Activated T-cell treated with anti-CD3 and anti-CD28 coated beads, Interleukin-2, amount 50 U/mL, for 1 hour (primary cell): ENCODE results near the gene SLC6A8.

Experiments used
- DNase-seq: peaks from one replicate; pipeline ENCODE4 v3.0.0-alpha.2; 2020

Gene SLC6A8

GRCh38 chrX:153648358-153649177, 39.2 kb upstream of the SLC6A8 start:
- peak; percentile 16 for DNase-seq

GRCh38 chrX:153649178-153649914, 38.4 kb upstream of the SLC6A8 start:
- DNase-seq: peak; percentile 37

- DNase-seq: peak; percentile 8
These were observed 37.6 kb upstream of the SLC6A8 start for GRCh38 chrX:153649915-153650782.

- peak; percentile 3 for DNase-seq
These were observed 36.8 kb upstream of the SLC6A8 start for GRCh38 chrX:153650959-153651358.

GRCh38 chrX:153651540-153652079, 36.1 kb upstream of the SLC6A8 start:
- DNase-seq: peak; percentile 12

GRCh38 chrX:153653556-153653955, 34.2 kb upstream of the SLC6A8 start:
- DNase-seq: no peak

- no peak for DNase-seq
These were observed 30.6 kb upstream of the SLC6A8 start for GRCh38 chrX:153657161-153657560.

GRCh38 chrX:153659268-153659667, 28.5 kb upstream of the SLC6A8 start:
- no peak for DNase-seq

- peak; percentile 69 for DNase-seq
These were observed 25.5 kb upstream of the SLC6A8 start for GRCh38 chrX:153662266-153662665.

GRCh38 chrX:153665726-153666306, 21.9 kb upstream of the SLC6A8 start:
- no peak for DNase-seq

- no peak for DNase-seq
These were observed 20.3 kb upstream of the SLC6A8 start for GRCh38 chrX:153667281-153667955.

- peak; percentile 82 for DNase-seq
These were observed 19.8 kb upstream of the SLC6A8 start for GRCh38 chrX:153667956-153668396.

GRCh38 chrX:153668423-153669173, 19.1 kb upstream of the SLC6A8 start:
- no peak for DNase-seq

- DNase-seq: peak; percentile 62
These were observed 18.4 kb upstream of the SLC6A8 start for GRCh38 chrX:153669174-153669890.

GRCh38 chrX:153669901-153670731, 17.6 kb upstream of the SLC6A8 start:
- DNase-seq: no peak

- no peak for DNase-seq
These were observed 16.8 kb upstream of the SLC6A8 start for GRCh38 chrX:153670748-153671588.

- DNase-seq: no peak
These were observed 15.9 kb upstream of the SLC6A8 start for GRCh38 chrX:153671589-153672530.
